Breast epithelium (tissue), 3 donors: Measurements from ENCODE around the gene PPARD.

ENCODE experiments used
- POLR2A ChIP-seq: fragments of 450-650 bp; IDR thresholded peaks from one replicate; pipeline ENCODE4 v1.6.1; 2016; ENCODE audit warnings: antibody characterized with exemption, mild to moderate bottlenecking, moderate library complexity
- POLR2AphosphoS5 ChIP-seq, 3 donors: sonication (generic); formaldehyde crosslinking; IDR thresholded peaks; one replicate each; pipeline ENCODE4 v1.6.1; 2017; ENCODE audit warnings: antibody characterized with exemption in 3 of 3
- TF ChIP-seq, protein P1 (sequence below), 3 donors: fragments of 450-650 bp; IDR thresholded peaks; one replicate each; pipeline ENCODE4 v1.5.1; 2016 to 2017; ENCODE audit warnings: antibody characterized with exemption in 3 of 3, mild to moderate bottlenecking in 3 of 3, moderate library complexity in 3 of 3

- no peak for TF ChIP-seq POLR2A
- TF ChIP-seq, protein P1, sequence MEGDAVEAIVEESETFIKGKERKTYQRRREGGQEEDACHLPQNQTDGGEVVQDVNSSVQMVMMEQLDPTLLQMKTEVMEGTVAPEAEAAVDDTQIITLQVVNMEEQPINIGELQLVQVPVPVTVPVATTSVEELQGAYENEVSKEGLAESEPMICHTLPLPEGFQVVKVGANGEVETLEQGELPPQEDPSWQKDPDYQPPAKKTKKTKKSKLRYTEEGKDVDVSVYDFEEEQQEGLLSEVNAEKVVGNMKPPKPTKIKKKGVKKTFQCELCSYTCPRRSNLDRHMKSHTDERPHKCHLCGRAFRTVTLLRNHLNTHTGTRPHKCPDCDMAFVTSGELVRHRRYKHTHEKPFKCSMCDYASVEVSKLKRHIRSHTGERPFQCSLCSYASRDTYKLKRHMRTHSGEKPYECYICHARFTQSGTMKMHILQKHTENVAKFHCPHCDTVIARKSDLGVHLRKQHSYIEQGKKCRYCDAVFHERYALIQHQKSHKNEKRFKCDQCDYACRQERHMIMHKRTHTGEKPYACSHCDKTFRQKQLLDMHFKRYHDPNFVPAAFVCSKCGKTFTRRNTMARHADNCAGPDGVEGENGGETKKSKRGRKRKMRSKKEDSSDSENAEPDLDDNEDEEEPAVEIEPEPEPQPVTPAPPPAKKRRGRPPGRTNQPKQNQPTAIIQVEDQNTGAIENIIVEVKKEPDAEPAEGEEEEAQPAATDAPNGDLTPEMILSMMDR (IDR thresholded peaks at IDR 0.05) = no peak
- no peak for TF ChIP-seq POLR2AphosphoS5 (IDR thresholded peaks at IDR 0.05)
These were observed 109.2 kb downstream of the PPARD start for GRCh38 chr6:35451354-35452182.
